K562 (cell line): ENCODE measurements around the gene KAT6B. TPM values are rescaled to one million over a fixed set of nuclear protein-coding genes. Genes with fewer than 3 reads are reported as not detected.

ENCODE experiments used
- ATAC-seq: fragments of 200-7000 bp; cut with Tn5 transposase; 3 replicates; pipeline ENCODE4 v1.9.1; 2020; ENCODE audit warnings: moderate library complexity
- BruUV-seq: library from RNA; stranded (reverse); fragments of 400-500 nt; replicated peaks from 2 replicates; lab custom pipeline; 2021; lab: Mats Ljungman, UMichigan
- CTCF ChIA-PET: fragments of 300-600 bp; formaldehyde crosslinking; extraction: SDS; loops from one replicate; lab custom pipeline; 2021; ENCODE audit warnings: low intra/inter-chr PET ratio; lab: Yijun Ruan, JAX
- POLR2A ChIA-PET: fragments of 300-600, 350-650 bp; sonication (Branson Sonifier 250); formaldehyde crosslinking; extraction: SDS; loops from one replicate; lab custom pipeline; 2021; ENCODE audit warnings: antibody characterized with exemption, inconsistent platforms; lab: Yijun Ruan, JAX
- DNase-seq, 4 experiments: peaks; one replicate each; pipeline versions ENCODE4 v3.0.0 to v3.0.0-alpha.2; 2011 to 2018; ENCODE audit warnings: low spot score in 3 of 4, mixed read lengths in 3 of 4; ENCODE audit errors: extremely low read depth in 1 of 4
- FAIRE-seq: peaks from 2 replicates; lab custom pipeline; 2011; peaks lifted over from hg19 to GRCh38; lab: Jason Lieb, UNC
- H2AFZ ChIP-seq: 2 replicates; pipeline ENCODE4 v1.6.0; 2011; ENCODE audit warnings: low read depth, low read length, control low read depth, inconsistent platforms
- H3K27ac ChIP-seq: fragments of 200-600 bp; 3 replicates; pipeline ENCODE4 v1.8.0; 2011; ENCODE audit warnings: low read depth, mild to moderate bottlenecking, control low read depth, inconsistent platforms, low read length, moderate library complexity, mixed read lengths; ENCODE audit errors: extremely low read depth
- H3K27me3 ChIP-seq, 2 experiments: fragments of 300-600 bp in 1 of 2; 2 replicates in 1 of 2; 3 replicates in 1 of 2; pipeline versions ENCODE4 v1.6.0 to v1.8.0; 2011; ENCODE audit warnings: inconsistent platforms in 2 of 2, low read length in 2 of 2, mild to moderate bottlenecking in 1 of 2, mixed read lengths in 1 of 2, moderate library complexity in 1 of 2; ENCODE audit not compliant: control insufficient read depth in 2 of 2, insufficient read depth in 2 of 2
- H3K36me3 ChIP-seq: fragments of 300-600 bp; 3 replicates; pipeline ENCODE4 v1.8.0; 2011; ENCODE audit warnings: mild to moderate bottlenecking, low read length, inconsistent platforms; ENCODE audit not compliant: control insufficient read depth, insufficient read depth
- H3K4me1 ChIP-seq, 2 experiments: fragments of 200-600 bp in 1 of 2; replicated peaks in 1 of 2; 2 replicates in 1 of 2; 3 replicates in 1 of 2; pipeline versions ENCODE4 v1.5.1 to v1.8.0; 2011; ENCODE audit warnings: inconsistent platforms in 2 of 2, low read length in 2 of 2, mild to moderate bottlenecking in 1 of 2, mixed read lengths in 1 of 2, moderate library complexity in 1 of 2; ENCODE audit not compliant: control insufficient read depth in 2 of 2, insufficient read depth in 2 of 2
- H3K4me2 ChIP-seq: 2 replicates; pipeline ENCODE4 v1.6.1; 2011; ENCODE audit warnings: low read length, control low read depth, inconsistent platforms, mixed read lengths; ENCODE audit not compliant: insufficient read depth
- H3K4me3 ChIP-seq: fragments of 200-600 bp; sonication (generic), shearing (Covaris generic); 2 replicates; pipeline ENCODE4 v1.5.1; 2016; ENCODE audit warnings: control low read depth, inconsistent platforms
- H3K79me2 ChIP-seq: fragments of 200-600 bp; 3 replicates; pipeline ENCODE4 v1.8.0; 2011; ENCODE audit warnings: low read length, inconsistent platforms; ENCODE audit not compliant: control insufficient read depth, insufficient read depth
- H3K9ac ChIP-seq, 2 experiments: 2 replicates each; pipeline versions ENCODE4 v1.6.0 to v1.6.1; 2011; ENCODE audit warnings: low read depth in 2 of 2, low read length in 2 of 2, control low read depth in 1 of 2, inconsistent platforms in 1 of 2, mild to moderate bottlenecking in 1 of 2, mixed read lengths in 1 of 2; ENCODE audit not compliant: insufficient read depth in 1 of 2
- H3K9me1 ChIP-seq: one replicate; pipeline ENCODE4 v1.6.0; 2011; ENCODE audit warnings: inconsistent platforms, mild to moderate bottlenecking, low read length, moderate library complexity; ENCODE audit not compliant: control insufficient read depth, insufficient read depth
- H3K9me3 ChIP-seq: replicated peaks from 2 replicates; pipeline ENCODE4 v1.5.1; 2011; ENCODE audit warnings: low read depth, low read length, inconsistent platforms; ENCODE audit not compliant: control insufficient read depth, insufficient read depth
- H4K20me1 ChIP-seq: replicated peaks from 2 replicates; pipeline ENCODE4 v1.6.1; 2011; ENCODE audit warnings: low read length, inconsistent platforms, mixed read lengths; ENCODE audit not compliant: control insufficient read depth, insufficient read depth
- EHMT2 ChIP-seq: fragments of 450-650 bp; IDR thresholded peaks from 2 replicates; pipeline ENCODE4 v1.6.1; 2018; ENCODE audit warnings: antibody characterized with exemption
- MED1 ChIP-seq: sonication (generic); formaldehyde crosslinking; IDR thresholded peaks from 2 replicates; pipeline ENCODE4 v1.8.1; 2023; ENCODE audit warnings: missing genetic modification reagents, borderline replicate concordance
- SMAD4 ChIP-seq: fragments of 250-450 bp; sonication (Bioruptor Pico); conservative IDR thresholded peaks from 2 replicates; pipeline ENCODE4 v1.8.0; 2021; ENCODE audit warnings: inconsistent platforms, mild to moderate bottlenecking, moderate library complexity
- TEAD2 ChIP-seq: fragments of 450-650 bp; IDR thresholded peaks from 2 replicates; pipeline ENCODE4 v1.6.1; 2016; ENCODE audit warnings: missing genetic modification characterization, control low read depth, missing compliant biosample characterization
- ZC3H8 ChIP-seq: fragments of 450-650 bp; IDR thresholded peaks from 2 replicates; pipeline ENCODE4 v1.6.1; 2017
- ZNF445 ChIP-seq: fragments of 250-450 bp; sonication (Bioruptor Pico); IDR thresholded peaks from 2 replicates; pipeline ENCODE4 v1.4.0; 2020; ENCODE audit warnings: low read depth, mild to moderate bottlenecking, moderate library complexity
- ZNF707 ChIP-seq: fragments of 250-450 bp; sonication (Bioruptor Pico); conservative IDR thresholded peaks from 2 replicates; pipeline ENCODE4 v1.8.0; 2022; ENCODE audit warnings: inconsistent platforms, mild to moderate bottlenecking, moderate library complexity
- WGBS: fragments of 100-300 bp; shearing (Covaris generic); methylation state at CpG from one replicate; pipeline ENCODE4 v1.1.6; 2016; ENCODE audit warnings: low coverage, mixed read lengths; ENCODE audit not compliant: insufficient coverage; ENCODE audit errors: missing lambda C conversion rate; 5-methylcytosine and 5-hydroxymethylcytosine counted together
- in situ Hi-C: fragments of 300-500 bp; cut with MboI; formaldehyde crosslinking; loops from 4 replicates; pipeline ENCODE4 v1.15.0; 2018; ENCODE audit warnings: inconsistent platforms, mixed read lengths
- intact Hi-C: fragments of 100-400 bp; cut with micrococcal nuclease; formaldehyde crosslinking; loops from 2 replicates; pipeline ENCODE4 v1.14.2; 2022
- polyA plus RNA-seq, 8 experiments: library from polyadenylated mRNA; depleted of rRNA in 4 of 8; stranded (reverse) in 5 of 8; unstranded in 3 of 8; fragments of >200 nt; fragmentation: Nextera tagmentation in 2 of 8; fragmentation: Illumina TruSeq in 1 of 8; extraction: Ambion mirVana in 2 of 8; extraction: Trizol in 1 of 8; gene quantifications; 2 replicates each; pipeline versions ENCODE4 v1.2.1 to v1.2.3, GENCODE V29; 2011 to 2014; ENCODE audit warnings: inconsistent platforms in 1 of 8, missing spikeins in 1 of 8
- total RNA-seq, 7 experiments: library from RNA; depleted of rRNA in 6 of 7; stranded (reverse); fragments of >200 nt in 6 of 7; fragmentation: Illumina TruSeq in 2 of 7; extraction: Trizol in 2 of 7; gene quantifications; 2 replicates each; pipeline versions ENCODE4 v1.2.1 to v1.2.3, GENCODE V29; 2011 to 2021; ENCODE audit warnings: low replicate concordance in 1 of 7

The KAT6B gene
- total and polyA plus RNA-seq, 9 of the 15 experiments (the other 6 are each of a cell fraction or from before 2014, with no cell fraction given), result 1.4 to 9.2 (median 6.8) TPM

DNA sequence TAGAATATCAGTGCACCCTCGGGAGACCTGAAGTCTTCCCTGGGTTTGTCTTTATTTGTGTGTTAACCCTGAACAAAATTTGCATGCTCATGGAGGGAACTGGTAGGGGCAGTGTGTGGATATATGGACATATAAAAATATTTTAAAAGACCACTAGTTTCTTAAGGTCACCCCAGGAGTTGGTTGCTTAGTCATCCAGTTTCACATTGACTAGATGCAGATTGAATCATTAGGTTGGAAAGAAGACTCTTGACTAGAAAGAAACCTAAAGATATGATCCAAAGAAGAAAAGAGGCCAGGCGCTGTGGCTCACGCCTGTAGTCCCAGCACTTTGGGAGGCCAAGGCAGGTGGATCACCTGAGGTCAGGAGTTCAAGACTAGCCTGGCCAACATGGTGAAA lies 137.1 kb downstream of the KAT6B start:
- no peak for FAIRE-seq
- ChIA-PET CTCF (no interaction called here), POLR2A (no interaction called here)
- DNase-seq, result no peak
- ATAC-seq, result no peak
- no peak overlapping the region for H3K4me3 ChIP-seq
- H3K9ac ChIP-seq, result no peak overlapping the region
- no peaks in the 10 kb centered on the region; a peak in 1 of 5 replicates for H3K4me1 ChIP-seq
- no peaks in the 10 kb centered on the region for H3K79me2 ChIP-seq
- no peak overlapping the region for H3K27ac ChIP-seq
- H3K27me3 ChIP-seq, result no peaks in the 10 kb centered on the region
- H3K9me3 ChIP-seq, result no peaks in the 10 kb centered on the region
- H3K36me3 ChIP-seq, result no peaks in the 10 kb centered on the region
- intact Hi-C loops (no loop called here), in situ Hi-C loops (no loop called here)
- TF ChIP-seq EHMT2 (no peak), ZC3H8 (no peak), ZNF445 (CRISPR knock-in tag) (no peak), TEAD2 (tag) (no peak), MED1 (CRISPR knock-in tag) (no peak), ZNF707 (CRISPR knock-in tag) (no peak), SMAD4 (CRISPR knock-in tag) (no peak)
- no peaks in the 10 kb centered on the region for H3K9me1 ChIP-seq
- no peaks in the 10 kb centered on the region for H4K20me1 ChIP-seq
- WGBS, result 21% methylated on average over 3 of the region's 3 CpGs
- no peak overlapping the region for H2AFZ ChIP-seq
- H3K4me2 ChIP-seq, result no peak overlapping the region
- BruUV-seq, result no TSS peak
